ENCODE data around the gene SAMD3. TPM values are rescaled to one million over a fixed set of nuclear protein-coding genes. Genes with fewer than 3 reads are reported as not detected.
"Not testable (repeated sequence)": the region's sequence is repeated elsewhere in the genome, so short reads cannot be mapped to it uniquely, and the experiment has no call there.

The SAMD3 gene
- total RNA-seq, 2 experiments from 2014 or later, result 22.1 to 28.9 TPM

DNA sequence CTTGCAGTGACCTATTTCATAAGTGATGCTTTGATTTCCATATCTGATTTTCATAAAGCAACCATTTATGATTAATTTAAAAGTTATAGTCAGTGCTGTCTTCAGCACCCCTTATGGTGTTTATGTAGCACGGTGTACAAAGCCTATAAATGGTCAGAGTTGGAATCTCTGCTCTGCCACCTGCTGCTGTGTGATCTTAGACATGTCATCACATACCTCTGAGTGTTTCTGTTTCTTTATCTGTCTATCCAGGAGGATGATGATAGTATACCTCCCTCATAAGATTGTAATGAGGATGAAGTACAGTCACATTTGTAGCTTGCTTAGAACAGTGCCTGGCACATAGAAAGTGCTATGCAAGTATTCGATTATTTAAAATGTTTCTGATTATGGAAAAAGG, 100.5 kb downstream of the SAMD3 start:
- no peaks in the 10 kb centered on the region for H3K9me3 Mint-ChIP-seq (ENCODE audit: insufficient read depth)
- CTCF ChIA-PET, result no interaction called here
- peaks cover 11% of the 10 kb centered on the region for H3K4me1 Mint-ChIP-seq (ENCODE audit: low read depth)
- DNase-seq (no peak), ATAC-seq (no peak)
- POLR2A ChIA-PET, result no interaction called here
- H3K4me3 Mint-ChIP-seq, result no peak overlapping the region
- H3K27me3 Mint-ChIP-seq (ENCODE audit: low read depth), result no peaks in the 10 kb centered on the region
- H3K27ac Mint-ChIP-seq, result no peak overlapping the region
- H3K36me3 Mint-ChIP-seq (ENCODE audit: low read depth), result peaks cover 40% of the 10 kb centered on the region

DNA sequence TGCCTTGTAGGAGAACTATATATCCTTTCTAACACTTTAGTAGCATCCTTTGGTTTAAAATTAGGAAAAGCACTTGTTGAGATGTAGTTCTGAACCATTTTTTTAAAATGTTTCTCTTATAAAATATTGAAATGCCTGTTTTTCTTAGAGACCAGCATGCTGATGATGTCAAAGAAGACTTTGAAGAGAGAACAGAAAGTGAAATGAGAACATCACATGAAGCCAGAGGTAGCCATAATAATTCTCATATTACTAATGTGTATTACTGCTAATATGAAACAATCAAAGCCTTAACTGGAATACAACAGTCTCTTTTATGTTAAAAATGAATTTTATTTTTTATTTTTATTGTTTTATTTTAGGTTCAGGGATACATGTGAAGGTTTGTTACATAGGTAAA, 102.0 kb downstream of the SAMD3 start:
- DNase-seq (no peak), ATAC-seq (no peak)
- H3K4me3 Mint-ChIP-seq, result no peak overlapping the region
- H3K36me3 Mint-ChIP-seq (ENCODE audit: low read depth), result peaks cover 38% of the 10 kb centered on the region
- ChIA-PET POLR2A (no interaction called here), CTCF (interaction anchor here (0.6 to 1.1 kb wide), 3 partner anchors 10 to 261 kb away, joined by 3 read pairs; no protein-coding TSS in a partner anchor)
- no peak overlapping the region for H3K27ac Mint-ChIP-seq
- no peaks in the 10 kb centered on the region for H3K27me3 Mint-ChIP-seq (ENCODE audit: low read depth)
- H3K4me1 Mint-ChIP-seq (ENCODE audit: low read depth), result peaks cover 5% of the 10 kb centered on the region
- H3K9me3 Mint-ChIP-seq (ENCODE audit: insufficient read depth), result peaks cover 5% of the 10 kb centered on the region

- H3K27me3 Mint-ChIP-seq (ENCODE audit: low read depth), result no peaks in the 10 kb centered on the region
- POLR2A ChIA-PET, result no interaction called here
- ATAC-seq (no peak), DNase-seq (no peak)
- H3K9me3 Mint-ChIP-seq (ENCODE audit: insufficient read depth), result peaks cover 5% of the 10 kb centered on the region
- no peak overlapping the region for H3K27ac Mint-ChIP-seq
- H3K4me3 Mint-ChIP-seq, result no peak overlapping the region
- CTCF ChIA-PET, result interaction anchor here (0.7 kb wide), 1 partner anchor 9 kb away, joined by 3 read pairs; no protein-coding TSS in a partner anchor
- H3K36me3 Mint-ChIP-seq (ENCODE audit: low read depth), result peaks cover 39% of the 10 kb centered on the region
- peaks cover 5% of the 10 kb centered on the region for H3K4me1 Mint-ChIP-seq (ENCODE audit: low read depth)
Measured at GRCh38 chr6:130119211-130119610, 103.5 kb downstream of the SAMD3 start.

GRCh38 chr6:130118236-130118635, 104.5 kb downstream of the SAMD3 start:
- H3K27me3 Mint-ChIP-seq (ENCODE audit: low read depth), result no peaks in the 10 kb centered on the region
- CTCF ChIA-PET, result no interaction called here
- peaks cover 34% of the 10 kb centered on the region for H3K36me3 Mint-ChIP-seq (ENCODE audit: low read depth)
- no peak overlapping the region for H3K4me3 Mint-ChIP-seq
- no peak overlapping the region for H3K27ac Mint-ChIP-seq
- peaks cover 5% of the 10 kb centered on the region for H3K9me3 Mint-ChIP-seq (ENCODE audit: insufficient read depth)
- ATAC-seq, result no peak
- no peak for DNase-seq
- peaks cover 5% of the 10 kb centered on the region for H3K4me1 Mint-ChIP-seq (ENCODE audit: low read depth)
- POLR2A ChIA-PET, result no interaction called here

DNA sequence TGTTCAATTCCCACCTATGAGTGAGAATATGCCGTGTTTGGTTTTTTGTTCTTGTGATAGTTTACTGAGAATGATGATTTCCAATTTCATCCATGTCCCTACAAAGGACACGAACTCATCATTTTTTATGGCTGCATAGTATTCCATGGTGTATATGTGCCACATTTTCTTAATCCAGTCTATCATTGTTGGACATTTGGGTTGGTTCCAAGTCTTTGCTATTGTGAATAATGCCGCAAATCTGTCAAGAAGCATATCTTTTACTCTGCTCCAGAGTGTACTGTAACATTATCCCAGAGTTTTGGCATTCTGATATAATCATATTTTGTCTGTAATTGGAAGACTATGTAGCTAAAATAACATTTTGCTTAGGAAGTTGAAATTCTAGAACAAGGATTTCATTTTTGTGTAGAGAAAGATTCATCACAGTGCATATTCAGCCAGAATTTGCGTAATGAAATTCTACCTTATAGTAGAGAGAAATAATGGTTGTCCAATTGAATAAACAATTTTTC, 105.5 kb downstream of the SAMD3 start:
- POLR2A ChIA-PET; H3K27me3 Mint-ChIP-seq (ENCODE audit: low read depth); H3K4me3 Mint-ChIP-seq; ATAC-seq; H3K9me3 Mint-ChIP-seq (ENCODE audit: insufficient read depth); H3K27ac Mint-ChIP-seq; H3K4me1 Mint-ChIP-seq (ENCODE audit: low read depth); DNase-seq: not testable (repeated sequence)
- peaks cover 39% of the 10 kb centered on the region for H3K36me3 Mint-ChIP-seq (ENCODE audit: low read depth)
- CTCF ChIA-PET, result interaction anchor here (0.7 kb wide), 1 partner anchor 83 kb away, joined by 3 read pairs; no protein-coding TSS in a partner anchor

GRCh38 chr6:130116273-130116672, 106.5 kb downstream of the SAMD3 start:
- peaks cover 5% of the 10 kb centered on the region for H3K4me1 Mint-ChIP-seq (ENCODE audit: low read depth)
- H3K27me3 Mint-ChIP-seq (ENCODE audit: low read depth), result no peaks in the 10 kb centered on the region
- H3K9me3 Mint-ChIP-seq (ENCODE audit: insufficient read depth), result peaks cover 5% of the 10 kb centered on the region
- ChIA-PET POLR2A (no interaction called here), CTCF (no interaction called here)
- H3K36me3 Mint-ChIP-seq (ENCODE audit: low read depth), result peaks cover 45% of the 10 kb centered on the region
- no peak for ATAC-seq
- H3K4me3 Mint-ChIP-seq, result no peak overlapping the region
- no peak for DNase-seq
- no peak overlapping the region for H3K27ac Mint-ChIP-seq

GRCh38 chr6:130115036-130115435, 107.7 kb downstream of the SAMD3 start:
- ATAC-seq (no peak), DNase-seq (no peak)
- Mint-ChIP-seq H3K9me3 (ENCODE audit: insufficient read depth) (peaks cover 5% of the 10 kb centered on the region), H3K4me3 (no peak overlapping the region), H3K27ac (no peak overlapping the region), H3K4me1 (ENCODE audit: low read depth) (no peaks in the 10 kb centered on the region), H3K27me3 (ENCODE audit: low read depth) (no peaks in the 10 kb centered on the region), H3K36me3 (ENCODE audit: low read depth) (peaks cover 47% of the 10 kb centered on the region)
- ChIA-PET CTCF (interaction anchor here (0.7 to 1.7 kb wide), 2 partner anchors 24 to 320 kb away, joined by 3 to 5 read pairs; no protein-coding TSS in a partner anchor), POLR2A (no interaction called here)

- Mint-ChIP-seq H3K27me3 (ENCODE audit: low read depth) (no peaks in the 10 kb centered on the region), H3K36me3 (ENCODE audit: low read depth) (peaks cover 57% of the 10 kb centered on the region), H3K4me3 (no peak overlapping the region), H3K27ac (no peak overlapping the region), H3K9me3 (ENCODE audit: insufficient read depth) (peaks cover 5% of the 10 kb centered on the region), H3K4me1 (ENCODE audit: low read depth) (no peaks in the 10 kb centered on the region)
- DNase-seq (no peak), ATAC-seq (no peak)
- ChIA-PET CTCF (no interaction called here), POLR2A (no interaction called here)
Measured at GRCh38 chr6:130113201-130113710, 109.5 kb downstream of the SAMD3 start.

DNA sequence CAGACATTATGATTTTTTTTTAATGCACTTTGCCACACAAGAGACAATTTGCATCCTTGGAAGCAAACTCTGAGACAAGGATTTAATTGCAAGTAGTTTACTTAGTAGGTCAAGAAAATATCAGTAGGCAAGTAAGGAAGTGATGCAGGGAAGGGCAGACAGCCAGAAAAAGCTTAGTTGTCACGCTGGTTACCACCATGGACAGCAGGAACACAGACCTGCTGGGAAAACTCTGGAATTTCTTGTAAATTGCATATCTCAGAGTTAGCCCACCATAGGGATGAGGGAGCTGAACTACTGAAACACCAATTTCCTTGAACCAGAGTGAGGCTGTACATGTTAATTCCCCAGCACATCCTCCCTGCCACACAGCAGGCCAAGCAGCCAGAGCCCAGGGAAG, 111.7 kb downstream of the SAMD3 start:
- CTCF ChIA-PET, result no interaction called here
- DNase-seq, result no peak
- H3K4me1 Mint-ChIP-seq (ENCODE audit: low read depth), result no peaks in the 10 kb centered on the region
- POLR2A ChIA-PET, result no interaction called here
- no peak for ATAC-seq
- peaks cover under 1% of the 10 kb centered on the region for H3K9me3 Mint-ChIP-seq (ENCODE audit: insufficient read depth)
- H3K27me3 Mint-ChIP-seq (ENCODE audit: low read depth), result no peaks in the 10 kb centered on the region
- H3K4me3 Mint-ChIP-seq, result no peak overlapping the region
- H3K36me3 Mint-ChIP-seq (ENCODE audit: low read depth), result peaks cover 62% of the 10 kb centered on the region
- no peak overlapping the region for H3K27ac Mint-ChIP-seq

GRCh38 chr6:130107710-130108109, 115.0 kb downstream of the SAMD3 start:
- no peaks in the 10 kb centered on the region for H3K4me1 Mint-ChIP-seq (ENCODE audit: low read depth)
- H3K9me3 Mint-ChIP-seq (ENCODE audit: insufficient read depth), result no peaks in the 10 kb centered on the region
- ChIA-PET CTCF (interaction anchor here (0.8 to 1.4 kb wide), 2 partner anchors 74 to 116 kb away, joined by 3 read pairs; no protein-coding TSS in a partner anchor), POLR2A (no interaction called here)
- no peaks in the 10 kb centered on the region for H3K27me3 Mint-ChIP-seq (ENCODE audit: low read depth)
- DNase-seq (no peak), ATAC-seq (no peak)
- H3K4me3 Mint-ChIP-seq, result no peak overlapping the region
- H3K27ac Mint-ChIP-seq, result peak overlapping the region; percentile 8
- H3K36me3 Mint-ChIP-seq (ENCODE audit: low read depth), result peaks cover 51% of the 10 kb centered on the region

GRCh38 chr6:130105996-130106704, 116.6 kb downstream of the SAMD3 start:
- Mint-ChIP-seq H3K36me3 (ENCODE audit: low read depth) (peaks cover 52% of the 10 kb centered on the region), H3K27ac (no peak overlapping the region), H3K27me3 (ENCODE audit: low read depth) (no peaks in the 10 kb centered on the region), H3K4me1 (ENCODE audit: low read depth) (no peaks in the 10 kb centered on the region), H3K4me3 (no peak overlapping the region), H3K9me3 (ENCODE audit: insufficient read depth) (no peaks in the 10 kb centered on the region)
- ATAC-seq (no peak), DNase-seq (no peak)
- POLR2A ChIA-PET, result no interaction called here
- CTCF ChIA-PET, result no interaction called here

DNA sequence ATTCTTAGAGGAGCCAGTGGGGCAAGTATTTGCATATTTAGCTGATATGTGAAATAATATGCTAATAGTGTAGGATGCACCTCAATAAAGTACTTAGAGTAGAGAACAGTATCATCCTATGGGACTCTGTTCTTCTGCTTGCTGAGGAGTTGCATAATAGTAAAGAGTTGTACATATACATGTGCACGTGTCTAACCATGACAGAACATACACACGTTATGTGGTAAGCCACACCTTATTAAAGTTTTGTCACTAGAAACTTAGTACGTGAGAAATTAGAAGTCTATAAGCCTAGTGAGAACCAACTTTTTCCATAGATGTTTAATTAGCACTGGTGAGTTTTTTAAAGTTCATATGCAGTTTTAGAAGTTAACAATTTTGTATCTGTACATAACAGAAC, 123.6 kb downstream of the SAMD3 start:
- ATAC-seq (no peak), DNase-seq (no peak)
- Mint-ChIP-seq H3K36me3 (ENCODE audit: low read depth) (peaks cover 45% of the 10 kb centered on the region), H3K4me3 (no peak overlapping the region), H3K4me1 (ENCODE audit: low read depth) (peaks cover 14% of the 10 kb centered on the region), H3K27ac (no peak overlapping the region), H3K9me3 (ENCODE audit: insufficient read depth) (no peaks in the 10 kb centered on the region), H3K27me3 (ENCODE audit: low read depth) (no peaks in the 10 kb centered on the region)
- ChIA-PET POLR2A (no interaction called here), CTCF (no interaction called here)

Measured in activated CD8-positive, alpha-beta T cell treated with anti-CD3 and anti-CD28 coated beads, Interleukin-2, amount 10 ng/mL, durations not matched to agents 7 days and 5 days (primary cell).